ENCODE data around the gene LRRC2. TPM values are rescaled to one million over a fixed set of nuclear protein-coding genes. Genes with fewer than 3 reads are reported as not detected.

The LRRC2 gene
- total RNA-seq, 3 donors from 2014 or later, result 1.8 to 2.8 (median 2.5) TPM

DNA sequence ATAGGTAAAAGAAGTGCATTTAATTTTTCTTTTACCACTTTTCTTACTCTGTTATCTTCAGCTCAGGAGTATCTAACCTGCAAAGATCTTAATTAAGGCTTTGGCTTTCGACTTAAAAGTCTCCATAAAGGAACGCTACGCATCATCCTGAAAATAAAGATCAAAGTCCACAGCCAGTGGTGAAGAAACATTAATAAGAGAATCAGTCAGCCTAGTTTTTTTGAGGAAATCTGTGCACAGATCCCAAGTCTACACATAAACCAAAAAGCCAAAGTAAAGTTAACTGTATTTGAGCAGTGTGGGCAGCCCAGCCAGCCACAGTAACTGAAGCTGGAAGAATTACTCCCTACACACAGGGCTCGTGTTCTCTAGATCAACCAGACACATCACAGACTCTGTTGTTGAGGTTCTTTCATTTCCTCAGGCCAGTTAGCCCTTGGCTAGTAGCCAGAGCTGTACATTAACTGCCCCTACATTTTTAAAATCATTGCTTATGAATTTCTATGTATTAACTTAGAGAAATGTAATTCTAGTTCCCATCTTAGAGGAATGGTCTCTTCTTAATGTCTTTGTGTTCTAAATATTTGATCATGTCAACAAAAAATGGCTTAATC, 6.9 kb downstream of the LRRC2 start:
- no peak overlapping the region for H3K4me3 ChIP-seq
- intact Hi-C loops (cut with DNase I, micrococcal nuclease), result loop anchor here in 1 of 2 donors (10.0 kb wide), 1 partner anchor 74 kb away; no protein-coding TSS in a partner anchor

DNA sequence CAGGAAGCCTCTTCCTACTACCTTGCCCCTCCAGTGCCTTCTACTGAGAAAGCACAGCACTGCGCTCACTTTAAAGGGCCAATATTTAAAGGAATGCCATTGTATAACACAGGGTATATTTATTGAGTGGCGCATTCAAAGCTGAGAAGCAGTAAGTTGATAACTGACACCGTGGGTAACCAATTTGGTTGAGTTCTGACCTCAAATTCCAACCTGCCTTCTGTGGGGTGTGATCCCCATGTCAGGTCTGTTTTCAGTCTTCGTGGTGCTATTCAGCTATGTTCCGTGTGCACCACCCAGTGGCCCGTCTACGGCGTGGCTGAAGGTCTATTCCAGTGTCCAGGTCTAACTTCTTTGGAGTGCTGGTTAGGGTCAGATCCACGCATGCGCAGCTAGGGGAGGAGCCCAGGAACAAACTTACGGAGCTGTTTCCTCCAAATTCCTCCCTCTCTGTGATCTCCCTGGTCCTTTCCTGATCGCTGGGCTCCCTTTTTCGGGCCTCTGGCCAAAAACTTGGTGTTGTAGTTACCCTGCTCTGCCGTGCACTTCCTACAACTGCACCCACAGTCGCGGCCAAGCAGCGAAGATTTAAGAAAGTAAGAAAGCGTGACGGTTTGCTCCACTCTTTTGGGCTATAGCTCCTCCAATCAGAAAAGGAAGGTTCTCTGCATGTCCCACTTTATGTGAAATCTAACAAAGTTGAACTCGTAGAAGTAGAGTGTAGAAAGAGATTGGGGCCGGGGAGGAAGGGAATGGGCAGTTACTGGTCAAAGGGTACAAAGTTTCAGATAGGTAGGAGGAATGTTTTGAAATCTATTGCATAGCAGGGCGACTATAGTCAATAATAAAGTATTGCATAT, 7.7 kb downstream of the LRRC2 start:
- intact Hi-C loops (cut with DNase I, micrococcal nuclease), result loop anchor here in 1 of 2 donors (10.0 kb wide), 1 partner anchor 74 kb away; no protein-coding TSS in a partner anchor
- TF ChIP-seq, protein P1, sequence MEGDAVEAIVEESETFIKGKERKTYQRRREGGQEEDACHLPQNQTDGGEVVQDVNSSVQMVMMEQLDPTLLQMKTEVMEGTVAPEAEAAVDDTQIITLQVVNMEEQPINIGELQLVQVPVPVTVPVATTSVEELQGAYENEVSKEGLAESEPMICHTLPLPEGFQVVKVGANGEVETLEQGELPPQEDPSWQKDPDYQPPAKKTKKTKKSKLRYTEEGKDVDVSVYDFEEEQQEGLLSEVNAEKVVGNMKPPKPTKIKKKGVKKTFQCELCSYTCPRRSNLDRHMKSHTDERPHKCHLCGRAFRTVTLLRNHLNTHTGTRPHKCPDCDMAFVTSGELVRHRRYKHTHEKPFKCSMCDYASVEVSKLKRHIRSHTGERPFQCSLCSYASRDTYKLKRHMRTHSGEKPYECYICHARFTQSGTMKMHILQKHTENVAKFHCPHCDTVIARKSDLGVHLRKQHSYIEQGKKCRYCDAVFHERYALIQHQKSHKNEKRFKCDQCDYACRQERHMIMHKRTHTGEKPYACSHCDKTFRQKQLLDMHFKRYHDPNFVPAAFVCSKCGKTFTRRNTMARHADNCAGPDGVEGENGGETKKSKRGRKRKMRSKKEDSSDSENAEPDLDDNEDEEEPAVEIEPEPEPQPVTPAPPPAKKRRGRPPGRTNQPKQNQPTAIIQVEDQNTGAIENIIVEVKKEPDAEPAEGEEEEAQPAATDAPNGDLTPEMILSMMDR (IDR thresholded peaks at IDR 0.05), result peak; percentile 52
- H3K9me3 ChIP-seq, result no peaks in the 10 kb centered on the region
- H3K4me1 ChIP-seq (ENCODE audit: low read depth), result peaks cover 3% of the 10 kb centered on the region
- DNase-seq, result peak; percentile 87 to 89 (median 88)
- H3K36me3 ChIP-seq (ENCODE audit: low read depth), result no peaks in the 10 kb centered on the region
- peak; percentile 99 for ATAC-seq
- H3K4me3 ChIP-seq, result no peak overlapping the region

More for the DNA sequence above, 6.9 kb downstream of the LRRC2 start:
- H3K36me3 ChIP-seq (ENCODE audit: low read depth), result no peaks in the 10 kb centered on the region
- ATAC-seq, result no peak
- TF ChIP-seq, protein P1 (IDR thresholded peaks at IDR 0.05), result no peak
- DNase-seq, result no peak
- H3K9me3 ChIP-seq, result no peaks in the 10 kb centered on the region
- peaks cover 3% of the 10 kb centered on the region for H3K4me1 ChIP-seq (ENCODE audit: low read depth)

DNA sequence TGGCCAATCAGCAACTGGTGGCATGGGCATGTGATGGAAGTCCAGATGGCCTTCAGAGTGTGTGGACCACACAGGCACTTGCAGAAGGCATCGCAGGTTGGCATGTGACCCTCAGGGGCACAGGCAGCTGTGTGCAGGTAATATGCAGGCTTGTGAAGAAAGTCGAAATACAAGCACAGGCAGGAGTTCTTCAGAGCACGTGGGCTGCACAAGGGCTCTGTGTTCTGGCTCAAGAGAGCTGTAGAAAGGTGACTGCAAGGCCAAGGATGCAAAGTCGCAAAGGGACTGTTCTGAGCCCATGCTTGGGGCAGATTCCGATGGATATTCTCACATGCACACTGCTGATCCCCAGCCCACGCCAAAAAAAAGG, 8.3 kb downstream of the LRRC2 start:
- intact Hi-C loops (cut with DNase I, micrococcal nuclease), result loop anchor here in 1 of 2 donors (10.0 kb wide), 1 partner anchor 73 kb away; no protein-coding TSS in a partner anchor
- TF ChIP-seq, protein P1 (IDR thresholded peaks at IDR 0.05), result no peak
- H3K4me3 ChIP-seq, result no peak overlapping the region
- H3K4me1 ChIP-seq (ENCODE audit: low read depth), result peaks cover 3% of the 10 kb centered on the region
- no peak for ATAC-seq
- no peaks in the 10 kb centered on the region for H3K36me3 ChIP-seq (ENCODE audit: low read depth)
- H3K9me3 ChIP-seq, result no peaks in the 10 kb centered on the region
- no peak for DNase-seq

DNA sequence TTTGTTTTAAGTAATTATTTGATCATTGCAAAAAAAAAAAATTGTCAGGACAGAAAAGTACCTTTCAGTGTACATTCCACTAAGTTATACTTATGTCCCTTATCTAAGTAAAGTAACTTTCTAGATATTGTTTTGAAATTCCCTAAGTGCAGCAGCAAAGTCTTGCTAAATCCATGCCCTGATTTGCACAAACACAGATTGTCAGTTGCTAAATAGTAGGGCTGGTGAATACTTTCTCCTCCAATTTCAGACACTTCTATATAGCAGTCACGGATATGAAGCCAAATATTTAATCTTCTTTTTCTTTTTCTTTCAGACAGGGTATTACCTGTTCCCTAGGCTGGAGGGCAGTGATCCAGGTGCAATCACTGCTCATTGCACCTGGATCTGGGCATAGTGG, 12.9 kb downstream of the LRRC2 start:
- H3K4me1 ChIP-seq (ENCODE audit: low read depth), result no peaks in the 10 kb centered on the region
- H3K4me3 ChIP-seq, result no peak overlapping the region
- TF ChIP-seq, protein P1 (IDR thresholded peaks at IDR 0.05), result no peak
- DNase-seq (no peak), ATAC-seq (no peak)
- H3K9me3 ChIP-seq, result no peaks in the 10 kb centered on the region
- intact Hi-C loops (cut with DNase I, micrococcal nuclease), result loop anchor here in 1 of 2 donors (10.0 kb wide), 1 partner anchor 68 kb away; no protein-coding TSS in a partner anchor
- H3K36me3 ChIP-seq (ENCODE audit: low read depth), result no peaks in the 10 kb centered on the region

DNA sequence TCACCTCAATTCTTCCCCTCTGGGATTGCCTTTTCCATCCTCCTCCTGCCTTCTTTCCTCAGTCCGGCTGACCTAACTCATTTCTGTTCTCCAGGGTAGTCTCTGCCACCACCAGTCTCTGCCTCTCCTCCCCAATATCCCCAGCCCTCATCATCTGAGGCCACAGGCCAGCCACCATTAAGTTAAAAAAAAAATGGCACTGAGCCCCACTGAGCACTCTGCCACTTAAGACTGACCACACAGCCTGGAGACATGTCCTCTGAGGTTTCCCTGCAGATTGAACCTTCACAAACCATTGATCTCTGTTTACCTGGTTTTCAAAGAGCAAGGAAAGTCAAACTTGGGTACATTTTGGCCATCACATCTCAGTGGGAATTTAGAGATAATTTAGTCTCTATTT, 13.6 kb downstream of the LRRC2 start:
- intact Hi-C loops (cut with DNase I, micrococcal nuclease), result loop anchor here in 1 of 2 donors (10.0 kb wide), 1 partner anchor 68 kb away; no protein-coding TSS in a partner anchor
- Histone ChIP-seq H3K36me3 (ENCODE audit: low read depth) (no peaks in the 10 kb centered on the region), H3K4me1 (ENCODE audit: low read depth) (no peaks in the 10 kb centered on the region), H3K9me3 (no peaks in the 10 kb centered on the region), H3K4me3 (no peak overlapping the region)
- ATAC-seq (no peak), DNase-seq (no peak)
- TF ChIP-seq, protein P1 (IDR thresholded peaks at IDR 0.05), result no peak
